HepG2 (cell line): Measurements from ENCODE around the gene POLR1D. TPM values are rescaled to one million over a fixed set of nuclear protein-coding genes. Genes with fewer than 3 reads are reported as not detected.

Experiments used
- ARID5B ChIP-seq: IDR thresholded peaks from 2 replicates; pipeline ENCODE4 v1.4.0; 2020; ENCODE audit warnings: mild to moderate bottlenecking, missing genetic modification reagents
- DZIP1 ChIP-seq: sonication (generic); formaldehyde crosslinking; IDR thresholded peaks from 2 replicates; pipeline ENCODE4 v1.5.0; 2020; ENCODE audit warnings: mild to moderate bottlenecking, missing genetic modification reagents
- GFI1 ChIP-seq: sonication (generic); formaldehyde crosslinking; IDR thresholded peaks from 2 replicates; pipeline ENCODE4 v1.5.0; 2020; ENCODE audit warnings: missing genetic modification reagents, mild to moderate bottlenecking, borderline replicate concordance
- KMT2B ChIP-seq: IDR thresholded peaks from 2 replicates; pipeline ENCODE4 v1.6.1; 2016; ENCODE audit warnings: missing genetic modification reagents, missing compliant biosample characterization
- RCOR2 ChIP-seq: IDR thresholded peaks from 2 replicates; pipeline ENCODE4 v1.6.1; 2016; ENCODE audit warnings: missing biosample characterization, missing genetic modification reagents
- ZNF362 ChIP-seq: sonication (generic); formaldehyde crosslinking; IDR thresholded peaks from 2 replicates; pipeline ENCODE4 v1.4.0; 2020; ENCODE audit warnings: missing genetic modification reagents, mild to moderate bottlenecking, borderline replicate concordance
- polyA plus RNA-seq, 8 experiments: library from polyadenylated mRNA; depleted of rRNA in 3 of 8; stranded (reverse) in 7 of 8; unstranded in 1 of 8; fragments of >200 nt; fragmentation: Illumina TruSeq in 4 of 8; extraction: Trizol in 4 of 8; gene quantifications; 2 replicates each; pipeline versions ENCODE4 v1.2.1 to v1.2.3, GENCODE V29; 2011 to 2016; ENCODE audit warnings: low read depth in 4 of 8, missing spikeins in 1 of 8, mixed read lengths in 1 of 8; ENCODE audit not compliant: insufficient read depth in 1 of 8
- total RNA-seq, 5 experiments: library from RNA; depleted of rRNA; stranded (reverse); fragments of >200 nt; fragmentation: Illumina TruSeq; extraction: Trizol; gene quantifications; 2 replicates each; pipeline ENCODE4 v1.2.3, GENCODE V29; 2016; ENCODE audit warnings: low read depth in 1 of 5

Gene POLR1D
- total and polyA plus RNA-seq, 2 of the 13 experiments (the other 11 are each of a cell fraction or from before 2014, with no cell fraction given), result 183 to 490 TPM

GRCh38 chr13:27641711-27642502 lies 20.2 kb downstream of the POLR1D start (continued):
- TF ChIP-seq DZIP1 (CRISPR knock-in tag) (no peak), KMT2B (no peak), ZNF362 (peak; percentile 48; the same call in 1 of the 2 replicates), GFI1 (CRISPR knock-in tag) (peak; percentile 97), ARID5B (CRISPR knock-in tag) (peak; percentile 93), RCOR2 (CRISPR knock-in tag) (peak; percentile 56; the same call in 1 of the 2 replicates)
